Measurements from ENCODE around the gene MFSD12. TPM values are rescaled to one million over a fixed set of nuclear protein-coding genes. Genes with fewer than 3 reads are reported as not detected.
A peak's percentile ranks its signal among the peaks of the same experiment; 100 is the strongest.

The MFSD12 gene
- total and polyA plus RNA-seq, 11 donors = 15.7 to 62.8 (median 23.4) TPM

DNA sequence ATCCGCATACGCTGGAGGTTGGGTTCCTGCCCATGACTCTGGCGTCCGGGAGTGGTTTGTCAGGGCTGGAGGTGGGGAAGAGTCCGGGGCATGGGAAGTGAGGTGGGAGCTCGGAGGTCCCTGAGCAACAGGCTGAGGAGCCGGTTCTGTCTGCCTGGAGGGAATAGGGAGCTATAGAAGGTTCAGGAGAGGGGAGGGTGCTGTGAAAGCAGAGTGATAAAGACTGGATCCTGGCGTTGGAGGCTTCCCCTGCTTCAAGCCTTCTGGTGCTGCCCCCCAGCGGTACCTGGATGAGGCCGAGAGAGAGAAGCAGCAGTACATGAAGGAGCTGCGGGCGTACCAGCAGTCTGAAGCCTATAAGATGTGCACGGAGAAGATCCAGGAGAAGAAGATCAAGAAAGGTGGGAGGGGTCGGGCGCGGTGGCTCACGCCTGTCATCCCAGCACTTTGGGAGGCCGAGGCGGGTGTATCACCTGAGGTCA lies 17.9 kb upstream of the MFSD12 start:
- no peak for TF ChIP-seq POLR2A (IDR thresholded peaks at IDR 0.05)
- TF ChIP-seq, protein P1, sequence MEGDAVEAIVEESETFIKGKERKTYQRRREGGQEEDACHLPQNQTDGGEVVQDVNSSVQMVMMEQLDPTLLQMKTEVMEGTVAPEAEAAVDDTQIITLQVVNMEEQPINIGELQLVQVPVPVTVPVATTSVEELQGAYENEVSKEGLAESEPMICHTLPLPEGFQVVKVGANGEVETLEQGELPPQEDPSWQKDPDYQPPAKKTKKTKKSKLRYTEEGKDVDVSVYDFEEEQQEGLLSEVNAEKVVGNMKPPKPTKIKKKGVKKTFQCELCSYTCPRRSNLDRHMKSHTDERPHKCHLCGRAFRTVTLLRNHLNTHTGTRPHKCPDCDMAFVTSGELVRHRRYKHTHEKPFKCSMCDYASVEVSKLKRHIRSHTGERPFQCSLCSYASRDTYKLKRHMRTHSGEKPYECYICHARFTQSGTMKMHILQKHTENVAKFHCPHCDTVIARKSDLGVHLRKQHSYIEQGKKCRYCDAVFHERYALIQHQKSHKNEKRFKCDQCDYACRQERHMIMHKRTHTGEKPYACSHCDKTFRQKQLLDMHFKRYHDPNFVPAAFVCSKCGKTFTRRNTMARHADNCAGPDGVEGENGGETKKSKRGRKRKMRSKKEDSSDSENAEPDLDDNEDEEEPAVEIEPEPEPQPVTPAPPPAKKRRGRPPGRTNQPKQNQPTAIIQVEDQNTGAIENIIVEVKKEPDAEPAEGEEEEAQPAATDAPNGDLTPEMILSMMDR (IDR thresholded peaks at IDR 0.05) = no peak
- no peak overlapping the region for H3K27ac ChIP-seq
- 89 to 95% (median 93%) methylated on average over 19 of the region's 19 CpGs for WGBS, 4 donors
- intact Hi-C loops (cut with DNase I) = no loop called here
- H3K4me1 ChIP-seq = peaks cover 0 to 37% (median 22%) of the 10 kb centered on the region in 12 donors
- peaks cover 0 to 9% (median 0%) of the 10 kb centered on the region in 9 donors for H3K36me3 ChIP-seq
- DNase-seq (no peak), ATAC-seq (no peak)
- H3K9me3 ChIP-seq = no peaks in the 10 kb centered on the region
- no peaks in the 10 kb centered on the region for H3K27me3 ChIP-seq
- H3K4me3 ChIP-seq = no peak overlapping the region

DNA sequence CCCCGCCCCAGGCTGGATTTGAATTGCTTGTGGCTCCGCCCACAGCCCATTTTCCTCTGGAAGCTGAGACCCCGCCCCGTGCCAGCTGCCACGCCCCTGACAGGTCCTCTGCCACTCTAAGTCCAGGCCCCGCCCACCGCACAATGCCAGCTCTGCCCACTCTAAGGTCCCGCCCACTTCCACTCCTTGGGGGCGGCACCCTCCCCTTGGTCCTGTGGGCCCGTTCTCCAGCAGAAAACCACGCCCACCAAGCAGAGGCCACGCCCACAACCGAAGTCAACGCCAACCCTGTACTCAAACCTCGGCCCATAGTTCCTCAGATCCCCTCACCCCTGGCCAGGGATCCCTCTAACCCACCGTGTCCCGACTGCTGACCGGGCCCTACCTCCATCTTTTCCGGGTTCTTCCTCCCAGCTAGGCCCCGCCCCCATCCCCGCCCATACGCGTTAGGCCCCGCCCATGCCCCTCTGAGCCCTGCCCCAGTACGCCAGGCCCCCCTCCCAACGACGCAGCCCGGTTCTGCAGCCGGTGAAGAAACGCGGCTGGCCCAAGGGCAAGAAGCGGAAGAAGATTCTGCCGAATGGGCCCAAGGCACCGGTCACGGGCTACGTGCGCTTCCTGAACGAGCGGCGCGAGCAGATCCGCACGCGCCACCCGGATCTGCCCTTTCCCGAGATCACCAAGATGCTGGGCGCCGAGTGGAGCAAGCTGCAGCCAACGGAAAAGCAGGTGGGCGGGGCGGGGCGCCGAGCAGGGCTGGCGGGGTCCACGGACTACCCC lies 16.7 kb upstream of the MFSD12 start:
- no peaks in the 10 kb centered on the region for H3K27me3 ChIP-seq
- peaks cover 0 to 9% (median 0%) of the 10 kb centered on the region in 9 donors for H3K36me3 ChIP-seq
- peak overlapping the region in 1 of 12 donors; percentile 82 for H3K27ac ChIP-seq
- H3K9me3 ChIP-seq = no peaks in the 10 kb centered on the region
- TF ChIP-seq, protein P1 (IDR thresholded peaks at IDR 0.05) = no peak
- TF ChIP-seq POLR2A (IDR thresholded peaks at IDR 0.05) = no peak
- H3K4me3 ChIP-seq = peak overlapping the region; percentile 62 to 98 (median 94)
- DNase-seq (peak; percentile 76 to 93 (median 87)), ATAC-seq (peak in 3 of 4 donors; percentile 19 to 36 (median 23))
- intact Hi-C loops (cut with DNase I) = loop anchor here in 2 of 10 donors (2.0 to 5.0 kb wide), 3 partner anchors 17 to 53 kb away; partner anchors contain the start of genes MFSD12 (in 2 of the 2) and CACTIN (in 1 of the 2)
- peaks cover 0 to 37% (median 22%) of the 10 kb centered on the region in 12 donors for H3K4me1 ChIP-seq
- WGBS, 4 donors = 62 to 68% (median 63%) methylated on average over 53 to 55 of the region's 55 CpGs

DNA sequence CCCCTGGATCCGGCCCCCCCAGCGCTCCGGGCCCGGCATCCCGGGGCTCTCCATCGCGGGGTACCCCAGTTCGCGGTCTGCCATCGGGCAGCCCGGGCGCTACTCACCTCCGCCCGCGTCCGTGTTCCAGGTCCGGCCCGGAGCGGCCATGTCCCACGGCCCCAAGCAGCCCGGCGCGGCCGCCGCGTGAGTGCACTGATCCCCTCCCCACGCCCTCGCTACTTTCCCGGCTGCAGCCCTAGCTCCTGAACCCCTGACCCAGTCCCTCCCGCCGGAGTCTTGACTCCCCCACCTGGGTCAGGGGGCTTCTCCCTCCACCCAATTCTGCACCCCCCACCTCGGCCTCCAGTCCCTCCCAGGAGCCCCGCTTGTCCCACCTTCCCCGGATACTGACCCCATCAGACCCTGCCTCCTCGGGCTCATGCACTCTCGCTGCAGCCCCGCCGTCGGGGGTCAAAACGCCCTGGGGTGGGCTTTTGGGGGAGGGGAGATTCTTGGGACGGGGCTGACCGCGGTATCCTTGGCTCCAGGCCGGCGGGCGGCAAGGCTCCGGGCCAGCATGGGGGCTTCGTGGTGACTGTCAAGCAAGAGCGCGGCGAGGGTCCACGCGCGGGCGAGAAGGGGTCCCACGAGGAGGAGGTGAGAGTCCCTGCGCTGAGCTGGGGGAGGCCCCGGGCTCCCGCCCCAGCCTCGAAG lies 15.9 kb upstream of the MFSD12 start:
- peak overlapping the region in 11 of 12 donors; percentile 36 to 86 (median 79) for H3K27ac ChIP-seq
- WGBS, 4 donors = 1 to 2% (median 1%) methylated on average over 17 to 60 of the region's 60 CpGs
- intact Hi-C loops (cut with DNase I) = loop anchor here in 2 of 10 donors (2.0 to 5.0 kb wide), 3 partner anchors 17 to 53 kb away; partner anchors contain the start of genes MFSD12 (in 2 of the 2) and CACTIN (in 1 of the 2)
- TF ChIP-seq, protein P1 (IDR thresholded peaks at IDR 0.05) = no peak
- no peak for TF ChIP-seq POLR2A (IDR thresholded peaks at IDR 0.05)
- peaks cover 0 to 37% (median 22%) of the 10 kb centered on the region in 12 donors for H3K4me1 ChIP-seq
- ATAC-seq (peak in 1 of 4 donors; percentile 8), DNase-seq (peak in 2 of 5 donors; percentile 55 to 77)
- no peaks in the 10 kb centered on the region for H3K9me3 ChIP-seq
- peak overlapping the region; percentile 62 to 98 (median 94) for H3K4me3 ChIP-seq
- H3K27me3 ChIP-seq = no peaks in the 10 kb centered on the region
- H3K36me3 ChIP-seq = peaks cover 0 to 9% (median 0%) of the 10 kb centered on the region in 9 donors

Measured in heart left ventricle (tissue), 16 donors.